ENCODE measurements around the gene HIPK4.

DNA sequence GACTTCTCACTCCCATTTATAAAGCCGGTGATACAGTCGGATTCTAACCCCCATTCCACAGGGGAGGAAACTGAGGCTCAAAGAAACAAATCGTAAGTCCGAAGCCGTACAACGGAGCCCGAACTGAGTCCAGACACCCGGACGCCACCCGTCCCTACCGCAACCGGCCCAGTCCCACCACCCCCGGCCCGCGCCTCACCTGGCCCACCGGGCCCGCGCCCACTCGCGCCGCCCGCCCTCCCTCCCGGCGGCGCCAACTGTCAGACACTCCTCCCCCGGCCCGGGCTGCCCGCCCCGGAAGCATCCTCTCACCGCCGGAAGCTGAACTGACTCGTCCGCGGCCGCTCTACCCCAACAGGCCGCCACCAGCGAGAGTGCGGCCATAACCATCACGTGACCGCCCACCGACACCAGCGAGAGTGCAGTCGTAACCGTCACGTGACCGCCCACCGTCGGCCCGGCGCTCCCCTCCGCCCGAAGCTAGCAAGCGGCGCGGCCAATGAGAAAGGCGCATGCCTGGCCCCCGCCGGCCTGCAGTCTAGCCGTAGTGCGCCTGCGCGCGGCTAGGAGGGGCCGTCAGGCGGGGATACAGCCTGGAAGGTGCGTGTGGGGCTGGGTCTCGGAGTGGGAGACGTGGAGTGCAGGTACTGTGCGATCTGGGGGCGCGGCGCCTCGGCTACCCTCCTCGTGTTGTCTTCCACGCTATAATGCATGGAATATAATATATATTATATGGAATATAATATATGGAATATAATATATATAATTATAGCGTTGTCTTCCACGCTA is 41.7 kb downstream of the HIPK4 start, which contains the start of the genes C19orf47 and PLD3:
- TF ChIP-seq, protein P1, sequence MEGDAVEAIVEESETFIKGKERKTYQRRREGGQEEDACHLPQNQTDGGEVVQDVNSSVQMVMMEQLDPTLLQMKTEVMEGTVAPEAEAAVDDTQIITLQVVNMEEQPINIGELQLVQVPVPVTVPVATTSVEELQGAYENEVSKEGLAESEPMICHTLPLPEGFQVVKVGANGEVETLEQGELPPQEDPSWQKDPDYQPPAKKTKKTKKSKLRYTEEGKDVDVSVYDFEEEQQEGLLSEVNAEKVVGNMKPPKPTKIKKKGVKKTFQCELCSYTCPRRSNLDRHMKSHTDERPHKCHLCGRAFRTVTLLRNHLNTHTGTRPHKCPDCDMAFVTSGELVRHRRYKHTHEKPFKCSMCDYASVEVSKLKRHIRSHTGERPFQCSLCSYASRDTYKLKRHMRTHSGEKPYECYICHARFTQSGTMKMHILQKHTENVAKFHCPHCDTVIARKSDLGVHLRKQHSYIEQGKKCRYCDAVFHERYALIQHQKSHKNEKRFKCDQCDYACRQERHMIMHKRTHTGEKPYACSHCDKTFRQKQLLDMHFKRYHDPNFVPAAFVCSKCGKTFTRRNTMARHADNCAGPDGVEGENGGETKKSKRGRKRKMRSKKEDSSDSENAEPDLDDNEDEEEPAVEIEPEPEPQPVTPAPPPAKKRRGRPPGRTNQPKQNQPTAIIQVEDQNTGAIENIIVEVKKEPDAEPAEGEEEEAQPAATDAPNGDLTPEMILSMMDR (IDR thresholded peaks at IDR 0.05 in 8 of 11, conservative IDR thresholded peaks at IDR 0.05 in 3 of 11): peak in 6 of 11 experiments; percentile 17 to 63 (median 44)
- TF ChIP-seq POLR2A (IDR thresholded peaks at IDR 0.05): peak; percentile 53 to 86 (median 68)

All from spleen (tissue), 7 donors.